Measurements from ENCODE around the gene SNAPIN.

The SNAPIN gene

DNA sequence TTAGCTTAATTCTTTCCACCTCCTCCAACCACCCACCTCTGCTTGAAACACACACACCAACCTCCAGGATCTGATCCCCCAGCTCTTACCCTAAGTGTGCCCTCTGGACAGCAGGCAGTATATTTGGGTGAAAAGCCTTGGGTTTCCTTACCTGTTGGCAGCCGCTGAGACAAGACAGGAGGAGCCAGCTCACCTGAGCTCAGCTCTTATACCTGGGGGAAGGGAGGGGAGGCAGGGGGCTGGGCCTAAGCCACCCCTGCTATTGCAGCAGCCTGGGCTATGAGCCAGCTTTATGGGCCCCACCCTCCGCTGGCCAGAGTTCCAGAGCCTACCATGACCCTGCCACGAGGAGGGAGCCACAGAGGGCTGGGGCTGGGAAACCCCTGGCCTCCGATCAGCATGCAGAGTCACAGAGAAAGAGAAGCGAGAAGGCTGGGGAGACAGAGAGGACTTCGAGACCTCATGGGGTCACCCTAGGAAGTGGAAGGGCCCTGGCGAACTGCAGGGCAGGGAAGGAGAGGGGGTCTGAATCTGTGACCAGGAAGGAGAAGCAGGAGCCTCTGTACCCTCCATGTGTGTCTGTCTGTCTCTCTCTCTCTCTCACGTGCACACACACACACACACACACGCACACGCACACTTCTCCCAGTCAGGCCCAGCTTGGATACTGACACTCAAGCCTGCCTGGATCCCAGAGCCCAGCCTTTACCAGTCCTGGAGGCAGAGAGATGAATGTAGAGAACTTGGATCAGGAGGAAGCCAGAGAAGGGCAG, 42.2 kb upstream of the SNAPIN start, which contains the start of gene S100A14:
Gene S100A14 (minus strand): TSS at position 182 of the 773 bp plus-strand sequence. CDS start 467 bp downstream, outside the sequence.
- no peak within 1 kb of the TSS for H3K9ac ChIP-seq (ENCODE audit: insufficient read length, low read depth)
- TF ChIP-seq YY1 (IDR thresholded peaks at IDR 0.05; ENCODE audit: insufficient read depth, insufficient read length), result no peak
- TF ChIP-seq ZNF274 (IDR thresholded peaks at IDR 0.05; ENCODE audit: low read depth, low read length), result no peak
- TF ChIP-seq SUZ12 (IDR thresholded peaks at IDR 0.05; ENCODE audit: extremely low read depth, insufficient read depth, insufficient read length), result no peak

DNA sequence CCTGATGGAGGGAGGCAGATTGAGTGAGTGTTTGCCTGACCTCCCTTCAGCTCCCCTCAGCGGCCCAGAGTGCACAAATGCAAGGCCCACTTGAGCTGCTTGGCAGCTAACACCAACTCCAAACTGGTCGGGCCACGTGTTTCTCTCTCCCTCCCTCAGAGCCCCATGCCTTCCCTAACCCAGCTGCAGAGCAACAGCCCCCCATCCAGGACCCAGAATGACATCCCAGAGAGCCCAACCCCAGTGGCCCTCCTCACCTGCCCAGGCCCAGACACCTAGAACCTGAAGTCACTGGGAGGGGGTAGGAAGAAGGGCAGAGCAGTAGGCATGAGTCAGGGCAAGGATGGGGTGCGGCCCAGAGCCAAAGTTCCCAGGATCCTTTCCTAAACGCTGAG, 41.6 kb upstream of the SNAPIN start:
- H3K9ac ChIP-seq (ENCODE audit: insufficient read length, low read depth), result no peak overlapping the region
- TF ChIP-seq ZNF274 (IDR thresholded peaks at IDR 0.05; ENCODE audit: low read depth, low read length) (no peak), YY1 (IDR thresholded peaks at IDR 0.05; ENCODE audit: insufficient read depth, insufficient read length) (no peak), SUZ12 (IDR thresholded peaks at IDR 0.05; ENCODE audit: extremely low read depth, insufficient read depth, insufficient read length) (no peak)
- H3K4me3 ChIP-seq (ENCODE audit: insufficient read length, low read depth), result no peak overlapping the region
- H3K4me1 ChIP-seq (ENCODE audit: insufficient read depth, insufficient read length), result peaks cover 32% of the 10 kb centered on the region
- no peak for DNase-seq (ENCODE audit: low read depth, low spot score)
- H3K9me3 ChIP-seq (ENCODE audit: insufficient read depth, low read length), result 0 out of 2 replicates have a peak, but pooled peaks cover 11% of the 10 kb centered on the region
- H3K36me3 ChIP-seq (ENCODE audit: insufficient read depth, insufficient read length, low read length), result peaks cover 44% of the 10 kb centered on the region
- peaks cover 3% of the 10 kb centered on the region for H3K27me3 ChIP-seq (ENCODE audit: insufficient read depth, insufficient read length)

More for the DNA sequence above, 42.2 kb upstream of the SNAPIN start, which contains the start of gene S100A14:
- no peak for DNase-seq (ENCODE audit: low read depth, low spot score)
- H3K4me3 ChIP-seq (ENCODE audit: insufficient read length, low read depth), result no peak within 1 kb of the TSS
- H3K36me3 ChIP-seq (ENCODE audit: insufficient read depth, insufficient read length, low read length), result peaks cover 38% of the 10 kb centered on the region
- peaks cover 3% of the 10 kb centered on the region for H3K27me3 ChIP-seq (ENCODE audit: insufficient read depth, insufficient read length)
- H3K4me1 ChIP-seq (ENCODE audit: insufficient read depth, insufficient read length), result peaks cover 34% of the 10 kb centered on the region
- 0 out of 2 replicates have a peak, but pooled peaks cover 11% of the 10 kb centered on the region for H3K9me3 ChIP-seq (ENCODE audit: insufficient read depth, low read length)

DNA sequence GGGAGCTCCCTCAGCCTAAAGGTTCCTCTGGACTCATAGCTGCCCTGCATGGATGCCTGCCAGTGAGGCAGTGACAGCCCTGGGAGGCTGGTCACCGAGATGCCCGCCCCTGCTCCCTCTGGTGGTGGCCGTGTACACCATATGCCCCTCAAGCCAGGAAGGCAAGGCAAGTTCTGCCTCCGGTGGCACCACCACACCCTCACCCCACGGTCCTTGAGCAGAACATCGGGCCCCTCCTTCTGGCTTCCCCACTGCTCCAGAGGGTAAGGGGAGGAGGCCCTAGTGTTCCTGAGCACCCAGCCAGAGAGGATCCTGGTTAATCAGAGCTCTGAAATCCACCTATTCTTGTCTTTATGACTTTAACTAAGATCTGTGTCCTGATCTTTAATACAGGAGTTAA, 40.8 kb upstream of the SNAPIN start:
- peaks cover 27% of the 10 kb centered on the region for H3K4me1 ChIP-seq (ENCODE audit: insufficient read depth, insufficient read length)
- DNase-seq (ENCODE audit: low read depth, low spot score), result no peak
- no peak overlapping the region for H3K4me3 ChIP-seq (ENCODE audit: insufficient read length, low read depth)
- H3K27me3 ChIP-seq (ENCODE audit: insufficient read depth, insufficient read length), result no peaks in the 10 kb centered on the region
- H3K36me3 ChIP-seq (ENCODE audit: insufficient read depth, insufficient read length, low read length), result peaks cover 52% of the 10 kb centered on the region
- H3K9me3 ChIP-seq (ENCODE audit: insufficient read depth, low read length), result 0 out of 2 replicates have a peak, but pooled peaks cover 11% of the 10 kb centered on the region
- H3K9ac ChIP-seq (ENCODE audit: insufficient read length, low read depth), result no peak overlapping the region
- TF ChIP-seq SUZ12 (IDR thresholded peaks at IDR 0.05; ENCODE audit: extremely low read depth, insufficient read depth, insufficient read length), result no peak
- TF ChIP-seq YY1 (IDR thresholded peaks at IDR 0.05; ENCODE audit: insufficient read depth, insufficient read length), result no peak
- no peak for TF ChIP-seq ZNF274 (IDR thresholded peaks at IDR 0.05; ENCODE audit: low read depth, low read length)

DNA sequence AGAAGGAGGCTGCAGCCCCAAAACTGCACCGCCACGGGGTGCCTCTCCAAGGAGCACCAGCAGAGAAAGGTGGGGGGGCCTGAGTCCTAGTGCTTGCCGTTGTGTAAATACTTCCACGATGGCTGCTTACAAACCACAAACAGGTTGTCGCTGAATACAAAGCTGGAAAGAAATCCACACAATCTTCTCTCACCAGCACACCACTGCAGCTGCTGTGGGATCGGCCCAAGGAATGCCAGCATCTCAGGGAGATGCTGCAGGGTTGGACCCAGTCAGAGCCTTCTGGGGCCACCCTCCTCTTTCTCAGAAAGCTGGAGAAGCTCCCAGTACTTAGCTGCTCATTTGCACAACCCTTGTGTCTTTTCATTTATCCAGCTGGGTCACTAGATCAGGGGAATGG, 39.3 kb upstream of the SNAPIN start:
- Histone ChIP-seq H3K4me1 (ENCODE audit: insufficient read depth, insufficient read length) (peaks cover 24% of the 10 kb centered on the region), H3K9me3 (ENCODE audit: insufficient read depth, low read length) (0 out of 2 replicates have a peak, but pooled peaks cover 11% of the 10 kb centered on the region), H3K27me3 (ENCODE audit: insufficient read depth, insufficient read length) (no peaks in the 10 kb centered on the region), H3K36me3 (ENCODE audit: insufficient read depth, insufficient read length, low read length) (peaks cover 64% of the 10 kb centered on the region), H3K9ac (ENCODE audit: insufficient read length, low read depth) (no peak overlapping the region), H3K4me3 (ENCODE audit: insufficient read length, low read depth) (no peak overlapping the region)
- TF ChIP-seq ZNF274 (IDR thresholded peaks at IDR 0.05; ENCODE audit: low read depth, low read length) (no peak), YY1 (IDR thresholded peaks at IDR 0.05; ENCODE audit: insufficient read depth, insufficient read length) (no peak)
- DNase-seq (ENCODE audit: low read depth, low spot score), result no peak

DNA sequence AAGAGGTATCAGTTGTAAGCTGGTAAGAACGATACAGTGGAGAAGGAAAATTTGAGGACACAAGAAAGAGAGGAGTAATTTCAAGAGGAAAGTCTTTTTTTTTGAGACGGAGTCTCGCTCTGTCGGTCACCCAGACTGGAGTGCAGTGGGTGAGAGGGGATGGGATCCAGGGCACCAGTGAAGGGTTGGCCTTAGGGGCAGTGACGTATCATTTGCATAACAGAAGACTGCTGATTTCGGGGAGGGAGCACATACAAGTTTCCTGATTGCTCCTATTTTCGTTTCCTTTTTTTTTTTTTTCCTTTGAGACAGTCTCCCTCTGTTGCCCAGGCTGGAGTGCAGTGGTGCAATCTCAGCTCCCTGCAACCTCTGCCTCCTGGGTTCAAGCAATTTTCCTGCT, 35.4 kb upstream of the SNAPIN start:
- Histone ChIP-seq H3K4me3 (ENCODE audit: insufficient read length, low read depth) (no peak overlapping the region), H3K9ac (ENCODE audit: insufficient read length, low read depth) (no peak overlapping the region), H3K36me3 (ENCODE audit: insufficient read depth, insufficient read length, low read length) (peaks cover 79% of the 10 kb centered on the region), H3K9me3 (ENCODE audit: insufficient read depth, low read length) (0 out of 2 replicates have a peak, but pooled peaks cover 11% of the 10 kb centered on the region), H3K4me1 (ENCODE audit: insufficient read depth, insufficient read length) (peaks cover 11% of the 10 kb centered on the region), H3K27me3 (ENCODE audit: insufficient read depth, insufficient read length) (no peaks in the 10 kb centered on the region)
- TF ChIP-seq ZNF274 (IDR thresholded peaks at IDR 0.05; ENCODE audit: low read depth, low read length) (no peak), SUZ12 (IDR thresholded peaks at IDR 0.05; ENCODE audit: extremely low read depth, insufficient read depth, insufficient read length) (no peak), YY1 (IDR thresholded peaks at IDR 0.05; ENCODE audit: insufficient read depth, insufficient read length) (no peak)
- DNase-seq (ENCODE audit: low read depth, low spot score), result peak; percentile 61

DNA sequence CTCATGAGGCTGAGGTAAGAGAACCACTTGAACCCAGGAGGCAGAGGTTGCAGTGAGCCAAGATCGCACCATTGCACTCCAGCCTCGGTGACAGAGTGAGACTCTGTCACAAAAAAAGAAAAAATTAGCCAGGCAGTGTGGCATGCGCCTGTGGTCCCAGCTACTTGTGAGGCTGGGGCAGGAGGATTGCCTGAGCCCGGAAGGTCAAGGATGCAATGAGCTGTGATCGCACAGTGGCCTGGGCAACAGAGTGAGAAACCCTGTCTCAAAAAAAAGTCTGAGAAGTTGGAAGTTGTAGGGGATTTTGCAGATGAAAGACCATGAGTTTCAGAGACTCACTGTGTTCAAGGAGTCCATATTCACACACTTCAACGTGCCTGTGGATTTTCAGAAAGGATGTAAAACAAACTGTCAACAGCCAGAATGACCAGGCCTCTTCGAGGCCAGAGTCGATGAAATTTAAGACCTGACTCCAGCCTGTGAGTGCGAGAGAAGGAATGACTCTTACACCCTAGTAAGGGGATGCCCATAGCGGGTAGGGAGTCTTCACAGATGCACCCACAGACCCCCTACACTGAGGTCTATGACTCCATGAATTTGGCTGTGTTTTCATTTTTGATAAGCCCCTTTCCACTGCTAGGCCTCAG, 33.4 kb upstream of the SNAPIN start:
- Histone ChIP-seq H3K4me3 (ENCODE audit: insufficient read length, low read depth) (no peak overlapping the region), H3K36me3 (ENCODE audit: insufficient read depth, insufficient read length, low read length) (peaks cover 60% of the 10 kb centered on the region), H3K9me3 (ENCODE audit: insufficient read depth, low read length) (0 out of 2 replicates have a peak, but pooled peaks cover 7% of the 10 kb centered on the region), H3K27me3 (ENCODE audit: insufficient read depth, insufficient read length) (no peaks in the 10 kb centered on the region), H3K9ac (ENCODE audit: insufficient read length, low read depth) (no peak overlapping the region), H3K4me1 (ENCODE audit: insufficient read depth, insufficient read length) (peaks cover 30% of the 10 kb centered on the region)
- TF ChIP-seq ZNF274 (IDR thresholded peaks at IDR 0.05; ENCODE audit: low read depth, low read length), result no peak
- TF ChIP-seq SUZ12 (IDR thresholded peaks at IDR 0.05; ENCODE audit: extremely low read depth, insufficient read depth, insufficient read length), result no peak
- no peak for TF ChIP-seq YY1 (IDR thresholded peaks at IDR 0.05; ENCODE audit: insufficient read depth, insufficient read length)
- DNase-seq (ENCODE audit: low read depth, low spot score), result no peak

DNA sequence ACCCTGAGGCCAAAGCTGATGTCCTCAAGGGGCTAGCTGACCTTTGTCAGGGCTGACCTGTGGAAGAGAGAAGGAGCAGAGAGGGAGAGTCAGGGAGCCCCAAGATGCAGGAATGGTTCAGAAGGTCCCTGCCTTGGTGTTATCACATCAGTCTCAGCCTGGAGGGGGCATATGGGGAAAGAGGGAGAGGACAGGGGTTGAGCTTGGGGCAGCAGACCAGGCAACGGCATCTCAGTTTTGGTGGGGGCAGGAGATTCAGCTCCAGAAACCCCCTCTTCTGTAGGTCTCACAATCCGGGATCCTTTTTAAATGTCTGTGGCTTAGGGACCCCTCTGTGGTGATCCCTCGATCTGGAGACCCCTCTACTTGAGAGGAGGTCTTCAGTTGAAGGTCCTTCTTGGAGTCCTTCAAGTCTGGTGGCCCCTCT, 32.0 kb upstream of the SNAPIN start:
- Histone ChIP-seq H3K9me3 (ENCODE audit: insufficient read depth, low read length) (no peaks in the 10 kb centered on the region), H3K27me3 (ENCODE audit: insufficient read depth, insufficient read length) (no peaks in the 10 kb centered on the region), H3K36me3 (ENCODE audit: insufficient read depth, insufficient read length, low read length) (peaks cover 48% of the 10 kb centered on the region), H3K4me3 (ENCODE audit: insufficient read length, low read depth) (peak overlapping the region; percentile 75), H3K9ac (ENCODE audit: insufficient read length, low read depth) (peak overlapping the region; percentile 91), H3K4me1 (ENCODE audit: insufficient read depth, insufficient read length) (peaks cover 34% of the 10 kb centered on the region)
- TF ChIP-seq ZNF274 (IDR thresholded peaks at IDR 0.05; ENCODE audit: low read depth, low read length), result no peak
- TF ChIP-seq YY1 (IDR thresholded peaks at IDR 0.05; ENCODE audit: insufficient read depth, insufficient read length), result no peak
- no peak for TF ChIP-seq SUZ12 (IDR thresholded peaks at IDR 0.05; ENCODE audit: extremely low read depth, insufficient read depth, insufficient read length)
- no peak for DNase-seq (ENCODE audit: low read depth, low spot score)
